ENCODE results near the gene CAST.

Gene CAST

DNA sequence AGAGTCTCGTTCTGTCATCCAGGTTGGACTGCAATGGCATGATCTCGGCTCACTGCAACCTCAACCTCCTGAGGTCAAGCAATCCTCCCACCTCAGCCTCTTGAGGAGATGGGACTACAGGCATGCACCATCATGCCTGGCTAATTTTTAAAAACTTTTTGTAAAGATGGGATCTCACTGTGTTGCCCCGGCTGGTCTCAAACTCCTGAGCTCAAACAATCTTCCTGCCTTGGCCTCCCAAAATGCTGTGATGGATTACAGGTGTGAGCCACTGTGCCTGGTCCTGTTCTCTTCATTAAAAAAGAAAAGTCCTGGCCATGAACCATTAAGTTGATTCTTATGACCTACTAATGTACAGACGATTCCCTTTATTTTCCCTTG is 90.8 kb downstream of the CAST start:
- ChIA-PET POLR2A (no interaction called here), CTCF (interaction anchor here (0.8 to 6.8 kb wide), 23 partner anchors 10 to 415 kb away, joined by 3 to 80 read pairs (median 6); partner anchors contain the start of gene LIX1)
- no peak for DNase-seq (ENCODE audit: low read depth, low spot score)
- no peak overlapping the region for H3K4me3 ChIP-seq (ENCODE audit: low read depth, low read length)
- no peak for TF ChIP-seq CTCF (IDR thresholded peaks at IDR 0.05; ENCODE audit: insufficient read depth, low read length, missing control alignments)

DNA sequence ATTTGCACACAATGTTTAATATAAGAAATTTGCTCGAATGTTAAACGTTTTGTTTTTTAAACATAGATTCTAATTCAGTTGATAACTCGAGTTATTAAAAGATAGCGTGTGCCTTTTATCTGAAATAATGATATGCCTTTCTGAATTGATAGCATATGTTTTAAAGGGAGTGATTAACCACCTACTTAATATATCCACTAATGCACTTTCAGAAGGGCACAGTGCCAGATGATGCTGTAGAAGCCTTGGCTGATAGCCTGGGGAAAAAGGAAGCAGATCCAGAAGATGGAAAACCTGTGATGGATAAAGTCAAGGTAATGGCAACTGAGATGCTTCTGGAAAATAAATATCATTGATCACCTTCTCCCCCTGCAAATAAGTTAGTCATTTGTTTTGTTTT is 91.7 kb downstream of the CAST start:
- no peak for TF ChIP-seq CTCF (IDR thresholded peaks at IDR 0.05; ENCODE audit: insufficient read depth, low read length, missing control alignments)
- POLR2A ChIA-PET, result no interaction called here
- no peak overlapping the region for H3K4me3 ChIP-seq (ENCODE audit: low read depth, low read length)
- DNase-seq (ENCODE audit: low read depth, low spot score), result no peak
- CTCF ChIA-PET, result interaction anchor here (1.0 to 1.7 kb wide), 9 partner anchors 9 to 412 kb away, joined by 3 to 9 read pairs (median 4); no protein-coding TSS in a partner anchor

GRCh38 chr5:96755851-96756250 is 93.7 kb downstream of the CAST start:
- ChIA-PET POLR2A (no interaction called here), CTCF (interaction anchor here (0.9 to 1.4 kb wide), 4 partner anchors 141 to 411 kb away, joined by 3 to 4 read pairs (median 4); no protein-coding TSS in a partner anchor)
- no peak overlapping the region for H3K4me3 ChIP-seq (ENCODE audit: low read depth, low read length)
- no peak for TF ChIP-seq CTCF (IDR thresholded peaks at IDR 0.05; ENCODE audit: insufficient read depth, low read length, missing control alignments)
- no peak for DNase-seq (ENCODE audit: low read depth, low spot score)

DNA sequence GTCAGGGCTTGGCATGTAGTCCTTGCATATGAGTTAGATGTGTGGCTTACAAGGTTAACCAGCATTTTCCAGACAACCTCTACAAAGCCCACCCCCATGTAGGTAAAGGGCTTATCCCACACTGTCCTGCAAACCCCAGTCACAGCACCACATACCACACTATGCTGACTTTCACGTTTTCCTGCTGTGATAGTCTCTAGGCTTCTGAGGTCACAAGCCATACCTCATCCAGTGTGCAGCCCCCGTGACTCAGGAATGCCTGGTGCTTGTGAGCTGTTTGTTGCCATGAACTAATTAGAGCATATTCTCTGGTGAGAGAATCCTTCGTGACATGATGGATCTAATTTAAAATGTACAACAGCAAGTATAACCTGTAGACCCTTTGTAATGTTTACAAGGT is 94.8 kb downstream of the CAST start:
- DNase-seq (ENCODE audit: low read depth, low spot score), result no peak
- ChIA-PET POLR2A (interaction anchor here (0.6 kb wide), 1 partner anchor 54 kb away, joined by 3 read pairs; no protein-coding TSS in a partner anchor), CTCF (interaction anchor here (1.0 to 1.4 kb wide), 4 partner anchors 17 to 412 kb away, joined by 3 to 4 read pairs (median 3); no protein-coding TSS in a partner anchor)
- no peak overlapping the region for H3K4me3 ChIP-seq (ENCODE audit: low read depth, low read length)
- TF ChIP-seq CTCF (IDR thresholded peaks at IDR 0.05; ENCODE audit: insufficient read depth, low read length, missing control alignments), result no peak

- TF ChIP-seq CTCF (IDR thresholded peaks at IDR 0.05; ENCODE audit: insufficient read depth, low read length, missing control alignments), result no peak
- ChIA-PET POLR2A (no interaction called here), CTCF (interaction anchor here (1.0 to 1.2 kb wide), 4 partner anchors 10 to 110 kb away, joined by 3 to 5 read pairs (median 4); no protein-coding TSS in a partner anchor)
- DNase-seq (ENCODE audit: low read depth, low spot score), result no peak
- no peak overlapping the region for H3K4me3 ChIP-seq (ENCODE audit: low read depth, low read length)
Observed at GRCh38 chr5:96758621-96759020, 96.4 kb downstream of the CAST start.

- ChIA-PET CTCF (interaction anchor here (1.4 to 8.6 kb wide), 3 partner anchors 9 to 400 kb away, joined by 3 to 56 read pairs (median 35); no protein-coding TSS in a partner anchor), POLR2A (no interaction called here)
- TF ChIP-seq CTCF (IDR thresholded peaks at IDR 0.05; ENCODE audit: insufficient read depth, low read length, missing control alignments), result no peak
- no peak overlapping the region for H3K4me3 ChIP-seq (ENCODE audit: low read depth, low read length)
- DNase-seq (ENCODE audit: low read depth, low spot score), result no peak
Observed at GRCh38 chr5:96761618-96762017, 99.4 kb downstream of the CAST start.

Data from AG04449 (cell line).